B cell (primary cell): ENCODE results near the gene TWF1. TPM values are rescaled to one million over a fixed set of nuclear protein-coding genes. Genes with fewer than 3 reads are reported as not detected.
A peak's percentile ranks its signal among the peaks of the same experiment; 100 is the strongest.
"Not testable (repeated sequence)": the region's sequence is repeated elsewhere in the genome, so short reads cannot be mapped to it uniquely, and the experiment has no call there.

ENCODE experiments used
- ATAC-seq: fragments of 200-7000 bp; cut with Tn5 transposase; one replicate; pipeline ENCODE4 v1.10.0; 2021; ENCODE audit warnings: low read depth, mild to moderate bottlenecking, moderate number of reproducible peaks, moderate library complexity
- CTCF ChIA-PET: fragments of 350-600 bp; sonication (Branson Sonifier 250); formaldehyde crosslinking; loops from one replicate; lab custom pipeline; 2021; ENCODE audit warnings: antibody characterized with exemption, inconsistent platforms; lab: Charles Lee
- POLR2A ChIA-PET: fragments of 350-600 bp; sonication (Branson Sonifier 250); formaldehyde crosslinking; loops from one replicate; lab custom pipeline; 2021; ENCODE audit warnings: antibody characterized with exemption; lab: Charles Lee
- DNase-seq: peaks from one replicate; pipeline ENCODE4 v3.0.0; 2013
- H2AFZ ChIP-seq: 2 replicates; pipeline ENCODE4 v1.6.1; 2012; ENCODE audit warnings: mild to moderate bottlenecking, low read depth, low read length; ENCODE audit not compliant: insufficient read depth, poor library complexity, severe bottlenecking
- H3K27ac ChIP-seq, 2 donors: 1 replicate in 1 of 2; 2 replicates in 1 of 2; pipeline ENCODE4 v1.5.1; 2012 to 2013; ENCODE audit warnings: low read length in 2 of 2, mild to moderate bottlenecking in 2 of 2, moderate library complexity in 1 of 2
- H3K27me3 ChIP-seq, 4 experiments: fragments of 200-600 bp in 1 of 4; sonication (generic) in 1 of 4; replicated peaks in 1 of 4; 1 replicate in 2 of 4; 2 replicates in 2 of 4; pipeline versions ENCODE4 v1.6.1 to v1.7.0; 2013 to 2016; ENCODE audit warnings: low read length in 3 of 4, mild to moderate bottlenecking in 2 of 4, mixed read lengths in 1 of 4, moderate library complexity in 1 of 4; ENCODE audit not compliant: insufficient read depth in 4 of 4, control insufficient read depth in 3 of 4; ENCODE audit errors: control extremely low read depth in 1 of 4
- H3K36me3 ChIP-seq, 2 experiments: replicated peaks in 1 of 2; 1 replicate in 1 of 2; 2 replicates in 1 of 2; pipeline versions ENCODE4 v1.6.1 to v1.7.1; 2013; ENCODE audit warnings: low read length in 1 of 2; ENCODE audit not compliant: insufficient read depth in 2 of 2, control insufficient read depth in 1 of 2; ENCODE audit errors: control extremely low read depth in 1 of 2, extremely low read depth in 1 of 2
- H3K4me1 ChIP-seq, 2 donors: fragments of 200-600 bp in 1 of 2; sonication (generic) in 1 of 2; 1 replicate in 1 of 2; 2 replicates in 1 of 2; pipeline versions ENCODE4 v1.5.1 to v1.6.1; 2013 to 2017; ENCODE audit warnings: low read length in 2 of 2; ENCODE audit not compliant: control insufficient read depth in 2 of 2, insufficient read depth in 2 of 2
- H3K4me2 ChIP-seq: replicated peaks from 2 replicates; pipeline ENCODE3; 2012; ENCODE audit warnings: mild to moderate bottlenecking, low read depth, low read length; ENCODE audit not compliant: poor library complexity, severe bottlenecking
- H3K4me3 ChIP-seq, 5 experiments: fragments of 200-600 bp in 1 of 5; sonication (generic) in 1 of 5; 1 replicate in 3 of 5; 2 replicates in 2 of 5; pipeline versions ENCODE4 v1.5.1 to v1.7.0; 2011 to 2016; ENCODE audit warnings: low read length in 4 of 5, mild to moderate bottlenecking in 4 of 5, low read depth in 2 of 5, control low read depth in 1 of 5, moderate library complexity in 1 of 5; ENCODE audit not compliant: insufficient read depth in 1 of 5; ENCODE audit errors: control extremely low read depth in 1 of 5, extremely low read depth in 1 of 5
- H3K79me2 ChIP-seq: fragments of 200-600 bp; sonication (generic); one replicate; pipeline ENCODE4 v1.6.0; 2016; ENCODE audit warnings: low read length; ENCODE audit not compliant: control insufficient read depth, insufficient read depth
- H3K9ac ChIP-seq: fragments of 200-600 bp; sonication (generic); 2 replicates; pipeline ENCODE4 v1.6.1; 2017; ENCODE audit warnings: mild to moderate bottlenecking, low read length, moderate library complexity
- H3K9me3 ChIP-seq, 3 donors: one replicate each; pipeline versions ENCODE4 v1.6.1 to v1.7.1; 2013; ENCODE audit warnings: low read length in 2 of 3; ENCODE audit not compliant: control insufficient read depth in 2 of 3, insufficient read depth in 1 of 3; ENCODE audit errors: control extremely low read depth in 1 of 3
- H4K20me1 ChIP-seq: 2 replicates; pipeline ENCODE4 v1.6.0; 2012; ENCODE audit warnings: mild to moderate bottlenecking, low read length; ENCODE audit not compliant: insufficient read depth, control insufficient read depth, poor library complexity, severe bottlenecking
- H3K27ac Mint-ChIP-seq: one replicate; pipeline ENCODE4 v1.8.0; 2021; ENCODE audit warnings: mixed read lengths
- H3K27me3 Mint-ChIP-seq: one replicate; pipeline ENCODE4 v1.8.0; 2021; ENCODE audit warnings: mixed read lengths
- H3K4me1 Mint-ChIP-seq: one replicate; pipeline ENCODE4 v1.8.0; 2021; ENCODE audit warnings: mixed read lengths
- H3K4me3 Mint-ChIP-seq: one replicate; pipeline ENCODE4 v1.8.0; 2021; ENCODE audit warnings: mixed read lengths
- H3K9me3 Mint-ChIP-seq: one replicate; pipeline ENCODE4 v1.8.0; 2022; ENCODE audit warnings: mixed read lengths; ENCODE audit not compliant: insufficient read depth
- EZH2 ChIP-seq: IDR thresholded peaks from 2 replicates; pipeline ENCODE4 v1.6.1; 2012; ENCODE audit warnings: borderline replicate concordance, low read depth, mild to moderate bottlenecking, moderate library complexity, low read length; ENCODE audit not compliant: insufficient read depth, poor library complexity, severe bottlenecking
- WGBS: methylation state at CpG from one replicate; pipeline ENCODE4 v1.1.5; 2013; ENCODE audit warnings: missing lambda C conversion rate; ENCODE audit not compliant: insufficient coverage; 5-methylcytosine and 5-hydroxymethylcytosine counted together
- intact Hi-C: fragments of 100-400 bp; cut with micrococcal nuclease; formaldehyde crosslinking; loops from one replicate; pipeline ENCODE4 v1.10.0; 2022
- polyA plus RNA-seq: library from polyadenylated mRNA; depleted of rRNA; stranded (reverse); fragments of >200 nt; gene quantifications from 2 replicates; pipeline ENCODE4 v1.2.3, GENCODE V29; 2012
- total RNA-seq, 2 donors: library from RNA; stranded (reverse); fragments of 120-200 nt in 1 of 2; gene quantifications; 1 replicate in 1 of 2; 2 replicates in 1 of 2; pipeline versions ENCODE4 v1.2.3 to v1.2.4, GENCODE V29; 2013 to 2022
- TF ChIP-seq, protein P1 (sequence below): fragments of 200-600 bp; IDR thresholded peaks from one replicate; pipeline ENCODE4 v1.8.0; 2022; ENCODE audit warnings: antibody characterized with exemption, mild to moderate bottlenecking

The TWF1 gene
- total and polyA plus RNA-seq, 2 donors (not counting 1 experiment from before 2014, with no cell fraction given): 19.6 to 34.3 TPM

DNA sequence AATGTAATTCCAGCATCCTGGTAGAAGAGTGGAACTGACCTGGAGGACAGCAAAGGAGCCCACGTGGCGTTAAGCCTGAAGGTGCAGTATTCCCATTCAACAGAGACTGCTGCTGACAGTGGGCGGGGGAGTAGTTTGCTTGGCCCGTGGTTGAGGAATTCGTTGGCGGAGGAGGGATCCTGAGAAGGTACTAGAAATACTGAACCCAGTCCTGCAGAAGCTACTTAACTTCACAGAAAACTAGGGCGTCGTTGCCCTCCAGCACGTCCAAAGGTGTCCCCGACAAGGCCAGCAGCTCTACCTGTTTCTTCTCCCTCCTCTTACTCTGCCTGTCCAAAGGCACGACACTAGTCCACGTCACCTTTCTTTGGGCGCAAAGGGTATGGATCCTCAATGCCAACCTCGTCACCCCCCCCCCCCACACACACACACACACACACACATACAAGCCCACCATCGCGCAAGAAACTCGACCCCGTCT, 47.8 kb downstream of the TWF1 start:
- POLR2A ChIA-PET: interaction anchor here (0.6 to 3.0 kb wide), 4 partner anchors 48 to 1694 kb away, joined by 3 to 29 read pairs (median 4); partner anchors contain the start of gene TWF1
- intact Hi-C loops: loop anchor here (1.0 to 10.0 kb wide), 7 partner anchors 48 to 1519 kb away; partner anchors contain the start of genes ANO6, PPHLN1, TMEM117 and TWF1
- 0% methylated on average over 13 of the region's 18 CpGs for WGBS

DNA sequence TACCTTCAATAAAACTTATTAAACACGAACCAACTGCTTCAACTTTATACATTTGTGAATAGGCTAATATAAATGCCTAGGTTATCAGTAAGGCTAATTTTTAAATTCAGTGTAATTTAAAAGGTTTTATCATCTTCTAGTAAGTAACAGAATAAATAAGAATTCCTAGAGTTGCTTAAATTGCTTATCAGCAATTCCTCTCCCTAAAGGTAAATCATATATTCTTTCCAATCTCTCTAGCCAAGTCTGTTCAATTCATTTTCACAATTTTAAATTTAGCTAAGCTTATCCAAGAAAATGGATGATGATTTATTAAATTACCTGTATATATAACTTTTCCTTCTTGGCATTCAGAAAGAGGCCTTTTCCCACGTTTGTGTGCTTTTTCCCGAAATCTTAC, 52.1 kb downstream of the TWF1 start:
- peaks cover 2 to 3% of the 10 kb centered on the region in 2 experiments for H3K36me3 ChIP-seq
- POLR2A ChIA-PET: interaction anchor here (0.6 kb wide), 1 partner anchor 17 kb away, joined by 4 read pairs; no protein-coding TSS in a partner anchor
- H4K20me1 ChIP-seq: no peaks in the 10 kb centered on the region
- H3K27me3 ChIP-seq: no peaks in the 10 kb centered on the region
- no peak overlapping the region for H3K27ac Mint-ChIP-seq
- peaks cover 52% of the 10 kb centered on the region for H3K4me1 Mint-ChIP-seq
- no peaks in the 10 kb centered on the region for H3K9me3 ChIP-seq
- H3K4me1 ChIP-seq: peaks cover 9 to 13% of the 10 kb centered on the region in 2 donors
- H3K4me2 ChIP-seq: no peak overlapping the region
- DNase-seq (no peak), ATAC-seq (no peak)
- no peak overlapping the region for H3K27ac ChIP-seq
- H3K9me3 Mint-ChIP-seq: no peaks in the 10 kb centered on the region
- intact Hi-C loops: loop anchor here (10.0 kb wide), 1 partner anchor 1429 kb away; the partner anchor contains the start of genes PPHLN1 and ZCRB1
- 100% methylated on average over 1 of the region's 3 CpGs for WGBS
- no peaks in the 10 kb centered on the region for H3K27me3 Mint-ChIP-seq
- no peak overlapping the region for H2AFZ ChIP-seq
- TF ChIP-seq, protein P1, sequence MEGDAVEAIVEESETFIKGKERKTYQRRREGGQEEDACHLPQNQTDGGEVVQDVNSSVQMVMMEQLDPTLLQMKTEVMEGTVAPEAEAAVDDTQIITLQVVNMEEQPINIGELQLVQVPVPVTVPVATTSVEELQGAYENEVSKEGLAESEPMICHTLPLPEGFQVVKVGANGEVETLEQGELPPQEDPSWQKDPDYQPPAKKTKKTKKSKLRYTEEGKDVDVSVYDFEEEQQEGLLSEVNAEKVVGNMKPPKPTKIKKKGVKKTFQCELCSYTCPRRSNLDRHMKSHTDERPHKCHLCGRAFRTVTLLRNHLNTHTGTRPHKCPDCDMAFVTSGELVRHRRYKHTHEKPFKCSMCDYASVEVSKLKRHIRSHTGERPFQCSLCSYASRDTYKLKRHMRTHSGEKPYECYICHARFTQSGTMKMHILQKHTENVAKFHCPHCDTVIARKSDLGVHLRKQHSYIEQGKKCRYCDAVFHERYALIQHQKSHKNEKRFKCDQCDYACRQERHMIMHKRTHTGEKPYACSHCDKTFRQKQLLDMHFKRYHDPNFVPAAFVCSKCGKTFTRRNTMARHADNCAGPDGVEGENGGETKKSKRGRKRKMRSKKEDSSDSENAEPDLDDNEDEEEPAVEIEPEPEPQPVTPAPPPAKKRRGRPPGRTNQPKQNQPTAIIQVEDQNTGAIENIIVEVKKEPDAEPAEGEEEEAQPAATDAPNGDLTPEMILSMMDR: no peak
- no peak for TF ChIP-seq EZH2
- H3K79me2 ChIP-seq: peaks cover 29% of the 10 kb centered on the region
- CTCF ChIA-PET: no interaction called here
- H3K9ac ChIP-seq: no peak overlapping the region
- H3K4me3 ChIP-seq: no peak overlapping the region
- H3K4me3 Mint-ChIP-seq: no peak overlapping the region

More for the DNA sequence above, 47.8 kb downstream of the TWF1 start:
- Histone ChIP-seq H2AFZ (peak overlapping the region; percentile 95), H4K20me1 (peaks cover 15% of the 10 kb centered on the region), H3K27me3 (no peaks in the 10 kb centered on the region), H3K4me1 (peaks cover 36 to 40% of the 10 kb centered on the region in 2 donors), H3K79me2 (peaks cover 70% of the 10 kb centered on the region), H3K4me2 (peak overlapping the region; percentile 76), H3K9ac (peak overlapping the region; percentile 85), H3K36me3 (peaks cover 2% of the 10 kb centered on the region in 2 experiments), H3K9me3 (no peaks in the 10 kb centered on the region), H3K27ac (peak overlapping the region; percentile 95 to 96), H3K4me3 (peak overlapping the region; percentile 79 to 98 (median 92))
- TF ChIP-seq, protein P1: no peak
- no peak for TF ChIP-seq EZH2
- Mint-ChIP-seq H3K27me3 (no peaks in the 10 kb centered on the region), H3K9me3 (no peaks in the 10 kb centered on the region), H3K27ac (peak overlapping the region; percentile 91), H3K4me3 (peak overlapping the region; percentile 97), H3K4me1 (peaks cover 71% of the 10 kb centered on the region)
- DNase-seq (no peak), ATAC-seq (peak; percentile 5)
- CTCF ChIA-PET: interaction anchor here (0.8 to 1.5 kb wide), 2 partner anchors 49 to 124 kb away, joined by 3 to 10 read pairs; no protein-coding TSS in a partner anchor

DNA sequence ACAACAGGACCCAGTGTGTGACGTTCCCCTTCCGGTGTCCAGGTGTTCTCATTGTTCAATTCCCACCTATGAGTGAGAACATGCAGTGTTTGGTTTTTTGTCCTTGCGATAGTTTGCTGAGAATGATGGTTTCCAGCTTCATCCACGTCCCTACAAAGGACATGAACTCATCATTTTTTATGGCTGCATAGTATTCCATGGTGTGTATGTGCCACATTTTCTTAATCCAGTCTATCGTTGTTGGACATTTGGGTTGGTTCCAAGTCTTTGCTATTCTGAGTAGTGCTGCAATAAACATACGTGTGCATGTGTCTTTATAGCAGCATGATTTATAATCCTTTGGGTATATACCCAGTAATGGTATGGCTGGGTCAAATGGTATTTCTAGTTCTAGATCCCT, 54.8 kb downstream of the TWF1 start:
- H3K27ac ChIP-seq, H3K27ac Mint-ChIP-seq, H3K9me3 ChIP-seq, H3K4me3 ChIP-seq, H3K27me3 ChIP-seq, H3K4me3 Mint-ChIP-seq, POLR2A ChIA-PET, H3K4me1 ChIP-seq, H3K79me2 ChIP-seq, H3K36me3 ChIP-seq, DNase-seq, H4K20me1 ChIP-seq, ATAC-seq, H3K9me3 Mint-ChIP-seq, H2AFZ ChIP-seq, H3K9ac ChIP-seq, H3K4me2 ChIP-seq, CTCF ChIA-PET, H3K27me3 Mint-ChIP-seq: not testable (repeated sequence)
- no CpG with 5 or more reads among the region's 6 CpGs for WGBS
- peaks cover 32% of the 10 kb centered on the region for H3K4me1 Mint-ChIP-seq
- intact Hi-C loops: loop anchor here (10.0 kb wide), 1 partner anchor 1427 kb away; the partner anchor contains the start of genes PPHLN1 and ZCRB1
